Ovary (tissue), 3 donors: ENCODE data around the gene RNF112.

Experiments
- CTCF ChIP-seq, 3 donors: fragments of 450-650 bp in 2 of 3; fragments of 200-600 bp in 1 of 3; IDR thresholded peaks; one replicate each; pipeline versions ENCODE4 v1.5.1 to v1.8.0; 2016 to 2022; ENCODE audit warnings: antibody characterized with exemption in 3 of 3, mild to moderate bottlenecking in 1 of 3
- EP300 ChIP-seq: sonication (generic); formaldehyde crosslinking; IDR thresholded peaks from one replicate; pipeline ENCODE4 v1.6.1; 2017; ENCODE audit warnings: antibody characterized with exemption
- POLR2A ChIP-seq: fragments of 450-650 bp; IDR thresholded peaks from one replicate; pipeline ENCODE4 v1.6.1; 2017; ENCODE audit warnings: antibody characterized with exemption, mild to moderate bottlenecking, moderate library complexity
- donor health status: DM: no; HTN: no; CAD: no.

GRCh38 chr17:19372439-19372838, 38.6 kb upstream of the RNF112 start:
- TF ChIP-seq CTCF (IDR thresholded peaks at IDR 0.05) (no peak), POLR2A (no peak), EP300 (no peak)
